Measurements from ENCODE around the gene TNF.

Gene TNF

GRCh38 chr6:31573239-31574105 lies 1.9 kb upstream of the TNF start:
- TF ChIP-seq CTCF (IDR thresholded peaks at IDR 0.05; ENCODE audit: low read length, missing control alignments): no peak

GRCh38 chr6:31574106-31575061 lies 981 bp upstream of the TNF start:
- H3K4me3 ChIP-seq (replicated peaks; ENCODE audit: low read depth, low read length): no peak overlapping the region
- no peak for DNase-seq (ENCODE audit: low read depth)
- TF ChIP-seq CTCF (IDR thresholded peaks at IDR 0.05; ENCODE audit: low read length, missing control alignments): no peak

More at GRCh38 chr6:31573239-31574105, 1.9 kb upstream of the TNF start:
- no peak overlapping the region for H3K4me3 ChIP-seq (replicated peaks; ENCODE audit: low read depth, low read length)
- DNase-seq (ENCODE audit: low read depth): no peak

GRCh38 chr6:31575952-31576685 lies 754 bp downstream of the TNF start:
- DNase-seq (ENCODE audit: low read depth): no peak
- no peak overlapping the region for H3K4me3 ChIP-seq (replicated peaks; ENCODE audit: low read depth, low read length)
- no peak for TF ChIP-seq CTCF (IDR thresholded peaks at IDR 0.05; ENCODE audit: low read length, missing control alignments)

- no peak overlapping the region for H3K4me3 ChIP-seq (replicated peaks; ENCODE audit: low read depth, low read length)
- no peak for DNase-seq (ENCODE audit: low read depth)
- TF ChIP-seq CTCF (IDR thresholded peaks at IDR 0.05; ENCODE audit: low read length, missing control alignments): no peak
These were observed 1.7 kb downstream of the TNF start for GRCh38 chr6:31576897-31577578.

- TF ChIP-seq CTCF (IDR thresholded peaks at IDR 0.05; ENCODE audit: low read length, missing control alignments): no peak
- no peak for DNase-seq (ENCODE audit: low read depth)
- H3K4me3 ChIP-seq (replicated peaks; ENCODE audit: low read depth, low read length): no peak overlapping the region
These were observed 2.2 kb downstream of the TNF start for GRCh38 chr6:31577579-31577966.

Data from fibroblast of pulmonary artery (primary cell).